ENCODE data around the gene TEX101.
"Not testable (repeated sequence)": the region's sequence is repeated elsewhere in the genome, so short reads cannot be mapped to it uniquely, and the experiment has no call there.

GRCh38 chr19:43391552-43391935 is 23.1 kb upstream of the TEX101 start:
- TF ChIP-seq POLR2AphosphoS5, POLR2A, CTCF (IDR thresholded peaks at IDR 0.05): not testable (repeated sequence)
